GM19099 (cell line): ENCODE results near the gene SLC16A8.

Experiments
- POLR2A ChIP-seq: IDR thresholded peaks from 3 replicates; pipeline ENCODE4 v1.6.1; 2011; ENCODE audit warnings: low read depth; ENCODE audit not compliant: insufficient read length; ENCODE audit errors: extremely low read depth

Gene SLC16A8

GRCh38 chr22:38103641-38104040 lies 19.7 kb upstream of the SLC16A8 start:
- TF ChIP-seq POLR2A, result no peak

GRCh38 chr22:38098410-38099249 lies 14.6 kb upstream of the SLC16A8 start:
- no peak for TF ChIP-seq POLR2A

- no peak for TF ChIP-seq POLR2A
Measured at GRCh38 chr22:38097557-38098409, 13.8 kb upstream of the SLC16A8 start.

- TF ChIP-seq POLR2A, result no peak
Measured at GRCh38 chr22:38097058-38097457, 13.1 kb upstream of the SLC16A8 start.

- TF ChIP-seq POLR2A, result no peak
Measured at GRCh38 chr22:38089474-38089851, 5.5 kb upstream of the SLC16A8 start.

GRCh38 chr22:38088629-38089473 lies 4.9 kb upstream of the SLC16A8 start:
- no peak for TF ChIP-seq POLR2A

GRCh38 chr22:38087855-38088254 lies 3.9 kb upstream of the SLC16A8 start:
- TF ChIP-seq POLR2A, result no peak

GRCh38 chr22:38086942-38087341 lies 3.0 kb upstream of the SLC16A8 start:
- no peak for TF ChIP-seq POLR2A

GRCh38 chr22:38086001-38086845 lies 2.2 kb upstream of the SLC16A8 start:
- TF ChIP-seq POLR2A, result no peak

GRCh38 chr22:38085501-38085900 lies 1.5 kb upstream of the SLC16A8 start:
- TF ChIP-seq POLR2A, result no peak

GRCh38 chr22:38085056-38085455 lies 1.1 kb upstream of the SLC16A8 start:
- TF ChIP-seq POLR2A, result no peak

- TF ChIP-seq POLR2A, result no peak
Measured at GRCh38 chr22:38082986-38083710, 836 bp downstream of the SLC16A8 start.
